GM12878 (cell line): Measurements from ENCODE around the gene JMJD7.

Experiments
- ATF7 ChIP-seq: fragments of 450-650 bp; IDR thresholded peaks from 2 replicates; pipeline ENCODE4 v1.6.1; 2016; ENCODE audit warnings: low read depth, mild to moderate bottlenecking
- POLR2A ChIP-seq: IDR thresholded peaks from 2 replicates; pipeline ENCODE4 v1.6.1; 2011; ENCODE audit warnings: low read depth, mild to moderate bottlenecking, low read length
- TF ChIP-seq, protein P1 (sequence below), 3 experiments: IDR thresholded peaks in 2 of 3; conservative IDR thresholded peaks in 1 of 3; 2 replicates each; pipeline ENCODE4 v1.5.1; 2011; ENCODE audit warnings: low read depth in 3 of 3, low read length in 3 of 3, mild to moderate bottlenecking in 3 of 3, control low read depth in 2 of 3, moderate library complexity in 2 of 3, inconsistent platforms in 1 of 3, mixed read lengths in 1 of 3; ENCODE audit not compliant: control insufficient read depth in 2 of 3, insufficient read depth in 1 of 3; ENCODE audit errors: extremely low read depth in 1 of 3

DNA sequence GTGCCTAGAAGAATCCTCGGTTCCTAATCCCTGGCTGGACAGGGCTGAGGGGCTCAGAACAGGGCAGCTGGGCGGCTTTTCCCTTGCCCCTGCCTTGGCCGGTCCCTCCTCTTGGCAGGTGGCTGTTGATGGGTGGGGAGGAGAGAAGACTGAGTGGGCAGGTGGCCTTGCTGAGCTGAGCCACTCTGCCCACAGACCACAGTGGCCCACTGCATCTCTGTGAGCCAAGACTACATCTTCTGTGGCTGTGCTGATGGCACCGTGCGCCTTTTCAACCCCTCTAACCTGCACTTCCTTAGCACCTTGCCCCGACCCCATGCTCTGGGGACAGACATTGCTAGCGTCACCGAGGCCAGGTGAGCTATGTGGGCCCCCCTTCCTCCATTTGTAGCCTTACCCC lies 14.5 kb upstream of the JMJD7 start:
- TF ChIP-seq POLR2A (no peak), ATF7 (no peak)
- TF ChIP-seq, protein P1, sequence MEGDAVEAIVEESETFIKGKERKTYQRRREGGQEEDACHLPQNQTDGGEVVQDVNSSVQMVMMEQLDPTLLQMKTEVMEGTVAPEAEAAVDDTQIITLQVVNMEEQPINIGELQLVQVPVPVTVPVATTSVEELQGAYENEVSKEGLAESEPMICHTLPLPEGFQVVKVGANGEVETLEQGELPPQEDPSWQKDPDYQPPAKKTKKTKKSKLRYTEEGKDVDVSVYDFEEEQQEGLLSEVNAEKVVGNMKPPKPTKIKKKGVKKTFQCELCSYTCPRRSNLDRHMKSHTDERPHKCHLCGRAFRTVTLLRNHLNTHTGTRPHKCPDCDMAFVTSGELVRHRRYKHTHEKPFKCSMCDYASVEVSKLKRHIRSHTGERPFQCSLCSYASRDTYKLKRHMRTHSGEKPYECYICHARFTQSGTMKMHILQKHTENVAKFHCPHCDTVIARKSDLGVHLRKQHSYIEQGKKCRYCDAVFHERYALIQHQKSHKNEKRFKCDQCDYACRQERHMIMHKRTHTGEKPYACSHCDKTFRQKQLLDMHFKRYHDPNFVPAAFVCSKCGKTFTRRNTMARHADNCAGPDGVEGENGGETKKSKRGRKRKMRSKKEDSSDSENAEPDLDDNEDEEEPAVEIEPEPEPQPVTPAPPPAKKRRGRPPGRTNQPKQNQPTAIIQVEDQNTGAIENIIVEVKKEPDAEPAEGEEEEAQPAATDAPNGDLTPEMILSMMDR (IDR thresholded peaks at IDR 0.05 in 2 of 3, conservative IDR thresholded peaks at IDR 0.05 in 1 of 3; ENCODE audit: control insufficient read depth in 2 of 3, extremely low read depth in 1 of 3, insufficient read depth in 1 of 3, low read depth in 3 of 3, low read length in 3 of 3), result no peak
